Activated B cell treated with CpG ODN at 0.5 μM for 24 hours (primary cell): ENCODE measurements around the gene FRA10AC1. TPM values are rescaled to one million over a fixed set of nuclear protein-coding genes. Genes with fewer than 3 reads are reported as not detected.
"Not testable (repeated sequence)": the region's sequence is repeated elsewhere in the genome, so short reads cannot be mapped to it uniquely, and the experiment has no call there.

ENCODE experiments used
- ATAC-seq: fragments of 200-7000 bp; cut with Tn5 transposase; one replicate; pipeline ENCODE4 v1.10.0; 2021; ENCODE audit warnings: low read depth, mild to moderate bottlenecking, moderate library complexity
- CTCF ChIA-PET: fragments of 350-600 bp; sonication (Branson Sonifier 250); formaldehyde crosslinking; loops from one replicate; lab custom pipeline; 2021; ENCODE audit warnings: antibody characterized with exemption; lab: Charles Lee
- POLR2A ChIA-PET: fragments of 350-600 bp; sonication (Branson Sonifier 250); formaldehyde crosslinking; loops from one replicate; lab custom pipeline; 2021; ENCODE audit warnings: antibody characterized with exemption; lab: Charles Lee
- DNase-seq: peaks from one replicate; pipeline ENCODE4 v3.0.0; 2022
- H3K27ac Mint-ChIP-seq: one replicate; pipeline ENCODE4 v1.8.0; 2020; ENCODE audit warnings: mixed read lengths
- H3K27me3 Mint-ChIP-seq: one replicate; pipeline ENCODE4 v1.8.0; 2021; ENCODE audit warnings: mixed read lengths
- H3K36me3 Mint-ChIP-seq: one replicate; pipeline ENCODE4 v1.8.0; 2021; ENCODE audit warnings: low read depth, mixed read lengths
- H3K4me1 Mint-ChIP-seq: one replicate; pipeline ENCODE4 v1.8.0; 2021; ENCODE audit warnings: mixed read lengths
- H3K4me3 Mint-ChIP-seq: one replicate; pipeline ENCODE4 v1.8.0; 2020; ENCODE audit warnings: mild to moderate bottlenecking, mixed read lengths
- H3K9me3 Mint-ChIP-seq: one replicate; pipeline ENCODE4 v1.8.0; 2020; ENCODE audit warnings: mixed read lengths
- CTCF ChIP-seq: fragments of 200-600 bp; IDR thresholded peaks from one replicate; pipeline ENCODE4 v1.8.0; 2022; ENCODE audit warnings: antibody characterized with exemption, mild to moderate bottlenecking
- intact Hi-C: fragments of 100-400 bp; cut with micrococcal nuclease; formaldehyde crosslinking; loops from one replicate; pipeline ENCODE4 v1.15.1; 2024
- total RNA-seq: library from RNA; stranded (reverse); gene quantifications from 2 replicates; pipeline ENCODE4 v1.2.3, GENCODE V29; 2022

FRA10AC1 gene
- total RNA-seq, 1 donor from 2014 or later, result 24.8 TPM

DNA sequence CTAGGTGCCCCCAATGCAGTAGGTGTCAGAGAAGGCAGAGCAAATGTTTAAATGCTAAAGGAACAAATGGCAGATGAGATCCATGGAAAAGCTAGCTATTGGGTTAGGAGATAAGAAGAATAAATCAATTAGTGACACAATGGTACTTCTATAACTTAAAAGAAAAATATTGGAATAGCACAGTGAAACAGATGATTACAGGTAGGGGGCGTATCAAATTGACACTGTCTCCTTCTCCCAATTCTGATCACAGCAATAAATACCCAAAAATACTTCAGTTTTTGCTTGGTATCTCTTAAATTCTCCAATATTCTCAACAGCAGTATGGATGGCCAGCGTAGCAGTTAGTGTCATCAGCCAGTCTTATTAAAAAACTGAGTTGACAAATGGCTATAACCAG, 5.2 kb downstream of the FRA10AC1 start:
- CTCF ChIA-PET, result interaction anchor here (0.6 to 1.3 kb wide), 3 partner anchors 117 to 119 kb away, joined by 3 to 5 read pairs (median 4); no protein-coding TSS in a partner anchor
- H3K27ac Mint-ChIP-seq, result no peak overlapping the region

GRCh38 chr10:93696582-93696981, 5.8 kb downstream of the FRA10AC1 start:
- H3K4me1 Mint-ChIP-seq, ATAC-seq, intact Hi-C loops, DNase-seq, POLR2A ChIA-PET, H3K4me3 Mint-ChIP-seq, H3K27ac Mint-ChIP-seq, H3K27me3 Mint-ChIP-seq, H3K9me3 Mint-ChIP-seq: not testable (repeated sequence)
- CTCF ChIA-PET, result interaction anchor here (1.1 kb wide), 1 partner anchor 119 kb away, joined by 4 read pairs; no protein-coding TSS in a partner anchor
- peaks cover 61% of the 10 kb centered on the region for H3K36me3 Mint-ChIP-seq

More for the DNA sequence above, 5.2 kb downstream of the FRA10AC1 start:
- H3K36me3 Mint-ChIP-seq, result peaks cover 57% of the 10 kb centered on the region
- POLR2A ChIA-PET, result no interaction called here
- no peaks in the 10 kb centered on the region for H3K27me3 Mint-ChIP-seq
- no peak for DNase-seq
- no peak overlapping the region for H3K4me3 Mint-ChIP-seq
- H3K4me1 Mint-ChIP-seq, result peaks cover 7% of the 10 kb centered on the region
- ATAC-seq, result no peak
- intact Hi-C loops, result no loop called here
- TF ChIP-seq CTCF, result no peak
- H3K9me3 Mint-ChIP-seq, result no peaks in the 10 kb centered on the region

GRCh38 chr10:93695740-93696139, 6.7 kb downstream of the FRA10AC1 start:
- H3K36me3 Mint-ChIP-seq, result peaks cover 69% of the 10 kb centered on the region
- ATAC-seq, result no peak
- intact Hi-C loops, result no loop called here

DNA sequence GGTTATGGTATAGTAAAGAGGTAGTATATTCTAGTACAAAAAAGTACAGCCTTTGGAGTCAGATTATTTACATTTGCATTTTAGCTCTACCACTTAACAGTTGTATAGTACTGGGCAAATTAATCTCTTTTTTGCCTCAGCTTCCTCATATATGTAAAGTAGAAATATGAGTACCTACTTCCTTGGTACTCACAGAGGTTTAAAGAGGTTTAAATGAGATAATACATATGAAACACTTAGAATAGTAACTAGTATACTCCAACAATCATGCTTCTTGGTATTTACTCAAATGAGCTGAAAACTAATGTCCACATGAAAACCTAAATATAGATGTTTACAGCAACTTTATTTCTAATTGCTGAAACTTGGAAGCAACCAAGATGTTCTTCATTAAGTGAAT, 14.7 kb downstream of the FRA10AC1 start:
- no peak for TF ChIP-seq CTCF
- Mint-ChIP-seq H3K9me3 (no peaks in the 10 kb centered on the region), H3K27ac (no peak overlapping the region), H3K4me3 (no peak overlapping the region), H3K27me3 (no peaks in the 10 kb centered on the region), H3K36me3 (peaks cover 52% of the 10 kb centered on the region), H3K4me1 (no peaks in the 10 kb centered on the region)
- CTCF ChIA-PET, result no interaction called here
- POLR2A ChIA-PET, result no interaction called here
- ATAC-seq (no peak), DNase-seq (no peak)
- intact Hi-C loops, result no loop called here

More at GRCh38 chr10:93695740-93696139, 6.7 kb downstream of the FRA10AC1 start:
- POLR2A ChIA-PET, result no interaction called here
- Mint-ChIP-seq H3K9me3 (no peaks in the 10 kb centered on the region), H3K27ac (no peak overlapping the region), H3K4me3 (no peak overlapping the region), H3K4me1 (peaks cover 4% of the 10 kb centered on the region), H3K27me3 (no peaks in the 10 kb centered on the region)
- CTCF ChIA-PET, result interaction anchor here (1.0 kb wide), 1 partner anchor 120 kb away, joined by 5 read pairs; no protein-coding TSS in a partner anchor
- no peak for TF ChIP-seq CTCF
- DNase-seq, result no peak

DNA sequence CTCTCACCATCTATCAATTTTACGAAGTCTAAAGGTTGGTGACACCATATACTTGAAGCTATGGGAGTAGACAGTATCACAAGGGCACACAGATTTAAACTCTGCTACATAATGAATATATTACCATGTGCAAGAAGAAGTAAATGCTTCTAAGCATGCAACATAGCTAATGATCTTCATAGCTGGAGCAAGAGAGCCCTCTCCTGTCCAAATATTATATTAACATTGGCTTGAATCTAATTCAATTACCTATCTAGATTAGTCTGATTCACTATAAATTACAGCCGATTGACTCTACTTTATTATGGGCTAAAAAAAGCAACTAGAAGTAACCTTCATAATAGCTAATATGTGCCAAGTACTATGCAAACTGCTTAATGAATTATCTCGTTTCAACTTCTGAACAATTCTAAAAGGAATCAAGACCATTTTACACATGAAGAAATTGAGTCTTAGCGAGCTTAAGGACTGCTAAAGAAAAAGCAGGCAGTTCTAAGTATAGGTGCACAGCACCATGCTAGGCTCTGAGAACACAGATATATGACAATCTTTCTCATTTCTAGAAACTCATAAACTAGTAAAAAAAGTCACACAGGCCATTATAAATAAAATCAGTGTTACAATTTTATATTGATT, 21.9 kb downstream of the FRA10AC1 start:
- Mint-ChIP-seq H3K36me3 (peaks cover 28% of the 10 kb centered on the region), H3K4me3 (no peak overlapping the region), H3K27me3 (no peaks in the 10 kb centered on the region), H3K9me3 (no peaks in the 10 kb centered on the region), H3K27ac (no peak overlapping the region), H3K4me1 (no peaks in the 10 kb centered on the region)
- DNase-seq, result no peak
- intact Hi-C loops, result loop anchor here (1.0 kb wide), 2 partner anchors 125 to 304 kb away; no protein-coding TSS in a partner anchor
- CTCF ChIA-PET, result interaction anchor here (0.7 to 1.2 kb wide), 2 partner anchors 126 to 304 kb away, joined by 5 to 9 read pairs; no protein-coding TSS in a partner anchor
- no peak for ATAC-seq
- TF ChIP-seq CTCF, result no peak
- POLR2A ChIA-PET, result no interaction called here
